ENCODE results near the gene TSPAN3. TPM values are rescaled to one million over a fixed set of nuclear protein-coding genes. Genes with fewer than 3 reads are reported as not detected.

Gene TSPAN3
- total and polyA plus RNA-seq, 2 donors (not counting 3 experiments of a cell fraction or from before 2014, with no cell fraction given): 215 to 606 TPM

DNA sequence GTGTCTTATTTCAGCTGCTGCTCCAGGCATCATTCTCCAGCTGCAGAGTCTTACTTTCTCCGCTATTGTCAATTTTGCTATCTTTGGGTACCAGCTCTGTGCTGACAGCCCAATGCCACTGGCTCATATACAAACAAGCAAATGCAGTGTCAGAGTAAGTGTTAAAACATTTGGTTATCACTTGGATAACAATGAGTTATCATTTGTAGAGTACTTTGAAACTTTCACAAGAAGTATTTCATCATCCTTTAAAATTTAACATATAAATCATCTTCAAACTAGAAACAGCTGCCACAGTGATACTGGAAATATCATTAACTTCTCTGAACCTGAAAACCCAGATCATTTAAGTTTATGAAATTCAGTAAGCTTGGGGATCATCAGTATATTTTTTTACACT is 13.8 kb downstream of the TSPAN3 start:
- TF ChIP-seq FOS (IDR thresholded peaks at IDR 0.05; ENCODE audit: borderline replicate concordance, insufficient read depth, low read length) (no peak), CTCF (IDR thresholded peaks at IDR 0.05; ENCODE audit: extremely low read depth in 1 of 2, insufficient read depth in 1 of 2, low read depth in 1 of 2, low read length in 2 of 2) (no peak), POLR2AphosphoS5 (IDR thresholded peaks at IDR 0.05; ENCODE audit: insufficient read depth, low read depth, low read length) (no peak), EZH2 (IDR thresholded peaks at IDR 0.05; ENCODE audit: borderline replicate concordance, low read depth, low read length, severe bottlenecking) (no peak), POLR2A (IDR thresholded peaks at IDR 0.05; ENCODE audit: low read depth, low read length) (no peak), GATA2 (IDR thresholded peaks at IDR 0.05; ENCODE audit: insufficient read depth, insufficient read length, low read depth, low read length) (no peak), JUN (IDR thresholded peaks at IDR 0.05; ENCODE audit: borderline replicate concordance, insufficient read depth, insufficient read length, low read depth) (no peak)
- H3K9ac ChIP-seq (replicated peaks; ENCODE audit: extremely low read depth, insufficient read depth, low read length): no peak overlapping the region
- no peak overlapping the region for H3K4me2 ChIP-seq (ENCODE audit: insufficient read depth, low read length)
- no peak overlapping the region for H3K27ac ChIP-seq (ENCODE audit: insufficient read depth, low read depth, low read length)
- no peak for DNase-seq (ENCODE audit: low read depth, low spot score)
- no peak overlapping the region for H2AFZ ChIP-seq (ENCODE audit: low read depth, low read length)
- FAIRE-seq: no peak
- ChIA-PET POLR2A (interaction anchor here (1.1 kb wide), 1 partner anchor 10 kb away, joined by 8 read pairs; no protein-coding TSS in a partner anchor), CTCF (interaction anchor here (0.5 to 0.8 kb wide), 2 partner anchors 10 to 37 kb away, joined by 3 read pairs; no protein-coding TSS in a partner anchor)
- peaks cover 3% of the 10 kb centered on the region for H4K20me1 ChIP-seq (replicated peaks; ENCODE audit: control insufficient read depth, extremely low read depth, insufficient read depth, low read length)
- H3K9me1 ChIP-seq (replicated peaks; ENCODE audit: control insufficient read depth, extremely low read depth, insufficient read depth, low read length): no peaks in the 10 kb centered on the region
- H3K36me3 ChIP-seq (ENCODE audit: control insufficient read depth in 2 of 2, extremely low read depth in 1 of 2, insufficient read depth in 2 of 2, low read length in 2 of 2): peaks cover 2 to 4% of the 10 kb centered on the region in 2 experiments
- peaks cover 52% of the 10 kb centered on the region for H3K79me2 ChIP-seq (ENCODE audit: control insufficient read depth, insufficient read depth, low read length)
- no TSS peak for BruUV-seq (replicated peaks)
- H3K27me3 ChIP-seq (ENCODE audit: control insufficient read depth in 2 of 2, insufficient read depth in 2 of 2, low read length in 2 of 2): no peaks in the 10 kb centered on the region
- intact Hi-C loops (cut with micrococcal nuclease) (no loop called here), dilution Hi-C loops (cut with MboI; ENCODE audit: extremely low pct_ligation_motif_present, low sequenced_read_pairs) (no loop called here)
- H3K4me3 ChIP-seq (replicated peaks in 1 of 3; ENCODE audit: insufficient read depth in 1 of 3, low read depth in 1 of 3, low read length in 3 of 3): no peak overlapping the region
- no peaks in the 10 kb centered on the region for H3K9me3 ChIP-seq (replicated peaks; ENCODE audit: control insufficient read depth, insufficient read depth, low read length)
- peaks cover 20% of the 10 kb centered on the region for H3K4me1 ChIP-seq (ENCODE audit: control insufficient read depth, extremely low read depth, insufficient read depth, low read length)

Data from endothelial cell of umbilical vein (primary cell).